Esophagus squamous epithelium (tissue), 4 donors: ENCODE data around the gene MAP2K5.

Experiments used
- CTCF ChIP-seq, 6 experiments: fragments of 450-650 bp in 4 of 6; fragments of 200-600 bp in 2 of 6; sonication (generic) in 2 of 6; IDR thresholded peaks; one replicate each; pipeline ENCODE4 v1.5.1; 2016 to 2019; ENCODE audit warnings: antibody characterized with exemption in 6 of 6, mild to moderate bottlenecking in 4 of 6, moderate library complexity in 4 of 6
- POLR2A ChIP-seq, 4 donors: fragments of 450-650 bp; IDR thresholded peaks; one replicate each; pipeline ENCODE4 v1.6.1; 2017; ENCODE audit warnings: antibody characterized with exemption in 4 of 4, mild to moderate bottlenecking in 4 of 4, moderate library complexity in 3 of 4

- TF ChIP-seq CTCF (IDR thresholded peaks at IDR 0.05), result no peak
- no peak for TF ChIP-seq POLR2A (IDR thresholded peaks at IDR 0.05)
These were observed 227.2 kb downstream of the MAP2K5 start for GRCh38 chr15:67769497-67770357.
